HepG2 (cell line): ENCODE measurements around the gene FAM180A.

Experiments used
- EZH2 ChIP-seq: conservative IDR thresholded peaks from 2 replicates; pipeline ENCODE4 v1.6.1; 2012; ENCODE audit warnings: mild to moderate bottlenecking, low read depth, low read length, moderate library complexity
- FOXA1 ChIP-seq, 2 experiments: fragments of 450-650 bp in 1 of 2; sonication (generic) in 1 of 2; formaldehyde crosslinking in 1 of 2; IDR thresholded peaks; 2 replicates each; pipeline versions ENCODE4 v1.4.0 to v1.6.1; 2016 to 2020; ENCODE audit warnings: missing genetic modification reagents in 1 of 2
- KAT7 ChIP-seq: IDR thresholded peaks from 2 replicates; pipeline ENCODE4 v1.6.1; 2018; ENCODE audit warnings: borderline replicate concordance, missing compliant biosample characterization
- POLR2AphosphoS5 ChIP-seq: IDR thresholded peaks from 2 replicates; pipeline ENCODE4 v1.6.1; 2012; ENCODE audit warnings: low read depth, low read length
- RAD21 ChIP-seq: fragments of 450-650 bp; formaldehyde crosslinking; IDR thresholded peaks from 2 replicates; pipeline ENCODE4 v1.5.0; 2020; ENCODE audit warnings: mild to moderate bottlenecking
- ZBTB3 ChIP-seq: sonication (generic); formaldehyde crosslinking; IDR thresholded peaks from 2 replicates; pipeline ENCODE4 v1.4.0; 2020; ENCODE audit warnings: low read depth, mild to moderate bottlenecking, moderate library complexity, missing genetic modification reagents, borderline replicate concordance
- TF ChIP-seq, protein P1 (sequence below): sonication (generic); formaldehyde crosslinking; IDR thresholded peaks from 2 replicates; pipeline ENCODE4 v1.8.1; 2023; ENCODE audit warnings: missing genetic modification reagents, inconsistent platforms, borderline replicate concordance

DNA sequence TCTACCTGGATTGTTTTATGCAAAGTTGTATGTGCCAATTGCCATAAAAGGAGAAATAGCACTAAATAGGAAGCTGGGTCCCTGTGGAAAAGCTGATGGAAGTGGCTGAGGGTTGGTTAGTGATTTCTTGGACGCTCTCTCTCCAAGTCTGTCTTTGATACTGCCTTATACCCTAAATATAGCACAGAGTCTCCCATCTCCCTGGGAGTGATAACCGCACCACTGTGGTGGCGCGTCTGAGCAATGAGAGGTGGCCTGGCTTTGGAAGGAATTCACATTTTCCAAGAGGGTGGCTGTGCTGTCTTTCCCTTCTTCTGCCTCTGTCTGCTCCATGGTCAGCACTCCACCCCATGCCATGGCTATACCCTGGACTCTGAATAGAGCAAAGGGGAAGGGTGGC lies 55.1 kb downstream of the FAM180A start:
- TF ChIP-seq EZH2 (no peak), ZBTB3 (CRISPR knock-in tag) (no peak), KAT7 (CRISPR knock-in tag) (no peak), RAD21 (CRISPR knock-in tag) (no peak), FOXA1 (IDR thresholded peaks at IDR 0.05) (no peak), FOXA1 (CRISPR knock-in tag; IDR thresholded peaks at IDR 0.05) (no peak), POLR2AphosphoS5 (no peak)
- TF ChIP-seq, protein P1, sequence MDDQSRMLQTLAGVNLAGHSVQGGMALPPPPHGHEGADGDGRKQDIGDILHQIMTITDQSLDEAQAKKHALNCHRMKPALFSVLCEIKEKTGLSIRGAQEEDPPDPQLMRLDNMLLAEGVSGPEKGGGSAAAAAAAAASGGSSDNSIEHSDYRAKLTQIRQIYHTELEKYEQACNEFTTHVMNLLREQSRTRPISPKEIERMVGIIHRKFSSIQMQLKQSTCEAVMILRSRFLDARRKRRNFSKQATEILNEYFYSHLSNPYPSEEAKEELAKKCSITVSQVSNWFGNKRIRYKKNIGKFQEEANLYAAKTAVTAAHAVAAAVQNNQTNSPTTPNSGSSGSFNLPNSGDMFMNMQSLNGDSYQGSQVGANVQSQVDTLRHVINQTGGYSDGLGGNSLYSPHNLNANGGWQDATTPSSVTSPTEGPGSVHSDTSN (CRISPR knock-in tag): no peak
